HEK293 (cell line): Measurements from ENCODE around the gene ECM2.

Experiments used
- CTCF ChIA-PET: fragments of 350-600 bp; formaldehyde crosslinking; extraction: SDS; loops from one replicate; lab custom pipeline; 2021; ENCODE audit warnings: antibody characterized with exemption; lab: Yijun Ruan, JAX
- POLR2A ChIA-PET: fragments of 300-600 bp; formaldehyde crosslinking; extraction: SDS; loops from one replicate; lab custom pipeline; 2020; ENCODE audit warnings: antibody characterized with exemption, inconsistent platforms; lab: Yijun Ruan, JAX
- H3K27ac ChIP-seq: fragments of 200-500 bp; sonication (Bioruptor generic); 2 replicates; pipeline ENCODE4 v1.5.1; 2014; ENCODE audit warnings: low read depth, low read length, control low read depth, inconsistent platforms; ENCODE audit errors: extremely low read depth
- H3K36me3 ChIP-seq, 2 experiments: fragments of 200-500 bp in 1 of 2; sonication (Bioruptor generic) in 1 of 2; 1 replicate in 1 of 2; 2 replicates in 1 of 2; pipeline ENCODE4 v1.5.1; 2014 to 2017; ENCODE audit warnings: inconsistent platforms in 2 of 2, low read length in 2 of 2; ENCODE audit not compliant: control insufficient read depth in 2 of 2, insufficient read depth in 1 of 2
- H3K4me1 ChIP-seq: fragments of 200-500 bp; sonication (Bioruptor generic); 2 replicates; pipeline ENCODE4 v1.5.1; 2014; ENCODE audit warnings: mild to moderate bottlenecking, low read length, inconsistent platforms; ENCODE audit not compliant: control insufficient read depth, insufficient read depth
- H3K4me3 ChIP-seq: 2 replicates; pipeline ENCODE4 v1.5.1; 2011; ENCODE audit warnings: low read depth, mild to moderate bottlenecking, control low read depth, low read length, moderate library complexity
- H3K9me3 ChIP-seq: fragments of 200-500 bp; sonication (Bioruptor generic); 2 replicates; pipeline ENCODE4 v1.5.1; 2014; ENCODE audit warnings: low read depth, low read length, inconsistent platforms; ENCODE audit not compliant: control insufficient read depth, insufficient read depth
- CTCF ChIP-seq: fragments of 450-650 bp; formaldehyde crosslinking; IDR thresholded peaks from 2 replicates; pipeline ENCODE4 v1.5.1; 2016; ENCODE audit warnings: missing biosample characterization, missing genetic modification characterization
- HOXA7 ChIP-seq: sonication (generic); formaldehyde crosslinking; IDR thresholded peaks from 2 replicates; pipeline ENCODE4 v1.8.1; 2022; ENCODE audit warnings: missing genetic modification reagents, borderline replicate concordance
- KLF7 ChIP-seq: fragments of 450-650 bp; formaldehyde crosslinking; IDR thresholded peaks from 2 replicates; pipeline ENCODE4 v1.5.1; 2016; ENCODE audit warnings: missing biosample characterization, missing genetic modification characterization, borderline replicate concordance
- MEIS1 ChIP-seq: sonication (generic); formaldehyde crosslinking; IDR thresholded peaks from 2 replicates; pipeline ENCODE4 v1.8.1; 2022; ENCODE audit warnings: missing genetic modification reagents, mild to moderate bottlenecking, borderline replicate concordance
- SP2 ChIP-seq: fragments of 450-650 bp; formaldehyde crosslinking; IDR thresholded peaks from 2 replicates; pipeline ENCODE4 v1.5.1; 2016; ENCODE audit warnings: missing biosample characterization, missing genetic modification characterization
- YY2 ChIP-seq: fragments of 450-650 bp; formaldehyde crosslinking; IDR thresholded peaks from 2 replicates; pipeline ENCODE4 v1.5.1; 2016; ENCODE audit warnings: missing biosample characterization, missing genetic modification characterization
- ZNF138 ChIP-seq: fragments of 450-650 bp; formaldehyde crosslinking; IDR thresholded peaks from 2 replicates; pipeline ENCODE4 v1.5.1; 2016; ENCODE audit warnings: missing biosample characterization, missing genetic modification characterization, borderline replicate concordance
- ZNF2 ChIP-seq: fragments of 450-650 bp; formaldehyde crosslinking; IDR thresholded peaks from 2 replicates; pipeline ENCODE4 v1.5.1; 2016; ENCODE audit warnings: missing biosample characterization, missing genetic modification characterization
- ZNF488 ChIP-seq: fragments of 450-650 bp; formaldehyde crosslinking; IDR thresholded peaks from 2 replicates; pipeline ENCODE4 v1.5.1; 2016; ENCODE audit warnings: missing biosample characterization, missing genetic modification characterization
- ZNF555 ChIP-seq: fragments of 450-650 bp; formaldehyde crosslinking; conservative IDR thresholded peaks from 2 replicates; pipeline ENCODE4 v1.5.1; 2017; ENCODE audit warnings: missing biosample characterization, mild to moderate bottlenecking, missing genetic modification characterization, inconsistent platforms
- ZNF596 ChIP-seq: fragments of 450-650 bp; IDR thresholded peaks from 2 replicates; pipeline ENCODE4 v1.5.0; 2018; ENCODE audit warnings: missing biosample characterization, mild to moderate bottlenecking, missing genetic modification characterization, moderate library complexity
- ZNF600 ChIP-seq: fragments of 450-650 bp; formaldehyde crosslinking; IDR thresholded peaks from 2 replicates; pipeline ENCODE4 v1.5.1; 2016; ENCODE audit warnings: missing biosample characterization, missing genetic modification characterization
- ZNF610 ChIP-seq: fragments of 450-650 bp; formaldehyde crosslinking; IDR thresholded peaks from 2 replicates; pipeline ENCODE4 v1.5.1; 2016; ENCODE audit warnings: missing biosample characterization, missing genetic modification characterization, borderline replicate concordance
- ZNF621 ChIP-seq: fragments of 450-650 bp; formaldehyde crosslinking; IDR thresholded peaks from 2 replicates; pipeline ENCODE4 v1.5.1; 2017; ENCODE audit warnings: missing biosample characterization, missing genetic modification characterization
- ZNF623 ChIP-seq: fragments of 450-650 bp; formaldehyde crosslinking; IDR thresholded peaks from 2 replicates; pipeline ENCODE4 v1.5.1; 2016; ENCODE audit warnings: missing biosample characterization, missing genetic modification characterization
- ZNF670 ChIP-seq: fragments of 450-650 bp; formaldehyde crosslinking; IDR thresholded peaks from 2 replicates; pipeline ENCODE4 v1.5.1; 2016; ENCODE audit warnings: missing biosample characterization, missing genetic modification characterization, low read depth
- ZNF837 ChIP-seq: fragments of 450-650 bp; formaldehyde crosslinking; IDR thresholded peaks from 2 replicates; pipeline ENCODE4 v1.5.1; 2016; ENCODE audit warnings: missing biosample characterization, missing genetic modification characterization
- TF ChIP-seq, protein P1 (sequence below): fragments of 450-650 bp; formaldehyde crosslinking; IDR thresholded peaks from 2 replicates; pipeline ENCODE4 v1.5.1; 2016; ENCODE audit warnings: missing biosample characterization, missing genetic modification characterization, borderline replicate concordance

ECM2 gene

DNA sequence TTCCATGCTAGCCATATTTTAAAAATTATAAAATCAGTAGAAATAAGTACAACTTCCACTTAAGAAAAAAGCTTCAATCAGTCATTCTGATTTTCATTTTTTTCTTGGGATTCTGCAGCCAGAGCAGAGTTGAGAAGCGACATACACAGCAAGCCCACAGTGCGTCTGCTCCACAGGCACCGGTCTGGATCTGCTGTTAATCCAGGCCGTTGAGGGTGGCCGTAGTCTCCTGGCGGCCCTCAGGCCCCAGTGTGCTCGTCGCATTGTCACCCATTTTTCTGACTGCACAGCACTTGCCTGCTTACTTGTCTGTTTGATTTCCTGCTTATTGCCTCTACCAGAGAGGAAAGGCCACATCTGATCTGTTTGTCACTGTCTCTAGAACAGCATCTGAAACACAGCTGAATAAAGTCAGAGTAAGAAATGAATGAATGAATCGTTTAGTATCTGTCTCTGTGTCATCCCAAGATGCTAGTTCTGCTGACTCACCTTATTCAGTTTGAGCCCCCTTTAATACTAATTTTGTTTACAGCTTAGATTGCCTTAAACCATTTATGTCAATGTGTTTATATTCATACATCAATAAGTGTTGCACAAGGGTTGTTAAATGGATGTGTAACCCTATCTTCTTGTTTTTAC, 41.9 kb downstream of the ECM2 start:
- ChIA-PET POLR2A (no interaction called here), CTCF (no interaction called here)
- Histone ChIP-seq H3K27ac (no peak overlapping the region), H3K4me3 (no peak overlapping the region)
- no peak for TF ChIP-seq ZNF621 (tag by site-specific recombination)
- no peak for TF ChIP-seq ZNF837 (tag by site-specific recombination)
- TF ChIP-seq, all 188 proteins: peak for 0
- H3K4me1 ChIP-seq, result no peaks in the 10 kb centered on the region
- H3K9me3 ChIP-seq, result no peaks in the 10 kb centered on the region
- no peaks in the 10 kb centered on the region for H3K36me3 ChIP-seq

DNA sequence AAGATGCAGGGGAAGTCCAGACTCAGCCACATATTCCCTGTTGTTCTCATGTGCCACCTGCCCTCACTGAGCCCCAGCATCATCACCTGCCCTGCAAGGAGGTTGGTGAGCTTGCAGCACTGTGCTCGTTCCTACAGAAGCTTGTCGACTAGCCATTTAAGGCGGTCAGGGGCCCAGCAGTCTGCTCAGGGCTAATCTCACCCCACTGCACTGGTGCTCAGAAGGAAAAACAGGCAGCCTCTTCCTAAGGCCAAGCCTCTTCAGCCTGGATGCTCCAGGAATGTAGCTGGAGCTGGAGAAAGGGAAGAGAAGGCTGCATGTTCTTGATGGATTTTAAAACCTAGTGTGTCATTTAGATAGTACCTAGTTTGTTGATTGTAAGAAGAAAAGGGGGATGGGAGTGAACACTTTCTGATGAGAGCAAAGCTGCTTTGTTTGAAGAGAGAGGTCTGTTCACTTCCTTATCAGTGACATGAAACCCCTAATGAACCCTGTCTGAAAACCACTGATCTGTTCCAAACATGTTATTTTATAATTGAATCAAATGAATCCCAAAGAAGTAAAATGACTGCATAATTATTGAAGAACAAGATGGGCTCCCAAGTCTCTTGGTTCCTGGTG, 42.9 kb downstream of the ECM2 start:
- no peaks in the 10 kb centered on the region for H3K9me3 ChIP-seq
- no peak for TF ChIP-seq MEIS1
- no peak for TF ChIP-seq ZNF600
- no peak for TF ChIP-seq SP2 (tag by site-specific recombination)
- no peak for TF ChIP-seq HOXA7 (CRISPR knock-in tag)
- no peak for TF ChIP-seq KLF7 (tag by site-specific recombination)
- TF ChIP-seq ZNF623, result no peak
- no peak for TF ChIP-seq ZNF596 (tag by site-specific recombination)
- no peak for TF ChIP-seq ZNF2 (tag by site-specific recombination)
- no peak for TF ChIP-seq ZNF138 (tag by site-specific recombination)
- TF ChIP-seq ZNF670 (tag by site-specific recombination), result no peak
- TF ChIP-seq YY2, result no peak
- no peak for TF ChIP-seq CTCF (tag by site-specific recombination)
- H3K4me1 ChIP-seq, result no peaks in the 10 kb centered on the region
- H3K27ac ChIP-seq, result no peak overlapping the region
- H3K4me3 ChIP-seq, result no peak overlapping the region
- POLR2A ChIA-PET, result no interaction called here
- no peaks in the 10 kb centered on the region for H3K36me3 ChIP-seq
- CTCF ChIA-PET, result no interaction called here

DNA sequence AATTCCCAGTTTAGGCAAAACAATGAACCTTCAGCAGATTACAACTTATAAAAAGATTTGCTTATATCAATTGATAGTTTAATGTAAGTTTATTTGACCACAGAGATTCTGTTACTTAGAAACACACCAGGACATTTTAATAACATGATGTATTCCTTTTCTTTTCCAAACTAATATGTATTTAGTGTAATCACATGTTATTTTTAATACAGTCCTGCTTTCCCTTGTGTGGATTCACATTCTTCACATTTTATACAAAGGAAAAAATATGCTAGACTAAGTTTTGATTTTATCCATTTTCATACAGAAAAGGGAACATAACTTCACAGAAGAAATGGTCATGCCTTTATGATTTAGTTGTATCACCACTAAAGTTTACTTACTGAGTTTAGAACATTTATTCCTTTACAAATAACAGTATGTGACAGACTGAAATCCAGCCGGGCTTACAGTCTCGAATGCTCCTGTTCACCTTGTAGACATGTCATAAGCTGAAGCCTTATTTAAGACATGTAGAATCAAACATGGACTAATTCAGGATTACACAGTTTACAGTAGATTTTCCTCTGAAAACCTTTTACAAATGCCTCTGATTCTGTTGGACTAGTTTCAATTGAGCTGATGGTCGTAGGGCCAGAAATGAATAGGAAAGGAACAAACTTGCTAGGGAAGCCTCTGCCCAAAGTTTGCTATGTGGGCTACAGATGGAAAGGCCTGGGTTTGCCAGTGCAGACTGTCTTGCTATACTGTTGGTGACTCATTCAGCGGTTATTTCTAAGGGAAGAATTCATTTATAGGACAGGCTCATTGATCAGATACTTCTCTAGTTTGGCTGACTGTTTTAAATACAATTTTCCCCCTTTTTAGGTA, 46.9 kb downstream of the ECM2 start:
- Histone ChIP-seq H3K4me1 (no peaks in the 10 kb centered on the region), H3K9me3 (no peaks in the 10 kb centered on the region), H3K27ac (no peak overlapping the region), H3K36me3 (no peaks in the 10 kb centered on the region), H3K4me3 (no peak overlapping the region)
- TF ChIP-seq ZNF488 (no peak), ZNF610 (tag by site-specific recombination) (no peak), ZNF555 (no peak)
- TF ChIP-seq, protein P1, sequence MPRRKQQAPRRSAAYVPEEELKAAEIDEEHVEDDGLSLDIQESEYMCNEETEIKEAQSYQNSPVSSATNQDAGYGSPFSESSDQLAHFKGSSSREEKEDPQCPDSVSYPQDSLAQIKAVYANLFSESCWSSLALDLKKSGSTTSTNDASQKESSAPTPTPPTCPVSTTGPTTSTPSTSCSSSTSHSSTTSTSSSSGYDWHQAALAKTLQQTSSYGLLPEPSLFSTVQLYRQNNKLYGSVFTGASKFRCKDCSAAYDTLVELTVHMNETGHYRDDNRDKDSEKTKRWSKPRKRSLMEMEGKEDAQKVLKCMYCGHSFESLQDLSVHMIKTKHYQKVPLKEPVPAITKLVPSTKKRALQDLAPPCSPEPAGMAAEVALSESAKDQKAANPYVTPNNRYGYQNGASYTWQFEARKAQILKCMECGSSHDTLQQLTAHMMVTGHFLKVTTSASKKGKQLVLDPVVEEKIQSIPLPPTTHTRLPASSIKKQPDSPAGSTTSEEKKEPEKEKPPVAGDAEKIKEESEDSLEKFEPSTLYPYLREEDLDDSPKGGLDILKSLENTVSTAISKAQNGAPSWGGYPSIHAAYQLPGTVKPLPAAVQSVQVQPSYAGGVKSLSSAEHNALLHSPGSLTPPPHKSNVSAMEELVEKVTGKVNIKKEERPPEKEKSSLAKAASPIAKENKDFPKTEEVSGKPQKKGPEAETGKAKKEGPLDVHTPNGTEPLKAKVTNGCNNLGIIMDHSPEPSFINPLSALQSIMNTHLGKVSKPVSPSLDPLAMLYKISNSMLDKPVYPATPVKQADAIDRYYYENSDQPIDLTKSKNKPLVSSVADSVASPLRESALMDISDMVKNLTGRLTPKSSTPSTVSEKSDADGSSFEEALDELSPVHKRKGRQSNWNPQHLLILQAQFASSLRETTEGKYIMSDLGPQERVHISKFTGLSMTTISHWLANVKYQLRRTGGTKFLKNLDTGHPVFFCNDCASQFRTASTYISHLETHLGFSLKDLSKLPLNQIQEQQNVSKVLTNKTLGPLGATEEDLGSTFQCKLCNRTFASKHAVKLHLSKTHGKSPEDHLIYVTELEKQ (tag by site-specific recombination), result no peak
- POLR2A ChIA-PET, result no interaction called here
- CTCF ChIA-PET, result interaction anchor here (0.7 kb wide), 1 partner anchor 814 kb away, joined by 3 read pairs; no protein-coding TSS in a partner anchor
